ENCODE data around the gene SPSB4. TPM values are rescaled to one million over a fixed set of nuclear protein-coding genes. Genes with fewer than 3 reads are reported as not detected.
"Not testable (repeated sequence)": the region's sequence is repeated elsewhere in the genome, so short reads cannot be mapped to it uniquely, and the experiment has no call there.

The SPSB4 gene
- total and polyA plus RNA-seq, 2 donors (not counting 3 experiments of a cell fraction or from before 2014, with no cell fraction given): 0.06 to 0.22 TPM

DNA sequence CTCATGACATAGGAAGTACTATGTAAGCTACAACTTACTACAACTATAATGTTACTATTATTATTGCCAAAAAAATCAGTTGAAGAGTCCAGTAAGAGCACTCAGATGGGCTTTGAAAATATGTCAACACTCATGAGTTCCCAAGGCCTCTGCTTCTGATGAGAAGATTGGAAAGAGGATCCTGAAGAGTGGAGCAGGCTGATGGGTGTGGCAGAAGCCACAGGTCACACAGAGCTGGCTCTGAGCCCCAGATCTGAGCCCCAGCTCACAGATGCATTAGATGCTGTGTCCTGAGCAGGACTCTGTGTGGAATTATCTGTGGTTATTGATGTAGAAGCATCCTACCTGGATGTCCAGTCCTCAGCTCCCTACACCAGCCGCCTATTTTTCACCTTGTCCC, 65.6 kb downstream of the SPSB4 start:
- Histone ChIP-seq H4K20me1 (replicated peaks; ENCODE audit: control insufficient read depth, extremely low read depth, insufficient read depth, low read length) (no peaks in the 10 kb centered on the region), H3K79me2 (ENCODE audit: control insufficient read depth, insufficient read depth, low read length) (no peaks in the 10 kb centered on the region), H3K4me2 (ENCODE audit: insufficient read depth, low read length) (no peak overlapping the region), H3K27me3 (ENCODE audit: control insufficient read depth in 2 of 2, insufficient read depth in 2 of 2, low read length in 2 of 2) (no peaks in the 10 kb centered on the region), H3K9me3 (replicated peaks; ENCODE audit: control insufficient read depth, insufficient read depth, low read length) (no peaks in the 10 kb centered on the region), H3K4me3 (replicated peaks in 1 of 3; ENCODE audit: insufficient read depth in 1 of 3, low read depth in 1 of 3, low read length in 3 of 3) (no peak overlapping the region), H3K4me1 (ENCODE audit: control insufficient read depth, extremely low read depth, insufficient read depth, low read length) (no peaks in the 10 kb centered on the region), H3K36me3 (ENCODE audit: control insufficient read depth in 2 of 2, extremely low read depth in 1 of 2, insufficient read depth in 2 of 2, low read length in 2 of 2) (no peaks in the 10 kb centered on the region), H3K9me1 (replicated peaks; ENCODE audit: control insufficient read depth, extremely low read depth, insufficient read depth, low read length) (no peaks in the 10 kb centered on the region), H3K27ac (ENCODE audit: insufficient read depth, low read depth, low read length) (no peak overlapping the region), H3K9ac (replicated peaks; ENCODE audit: extremely low read depth, insufficient read depth, low read length) (no peak overlapping the region), H2AFZ (ENCODE audit: low read depth, low read length) (no peak overlapping the region)
- POLR2A ChIA-PET: no interaction called here
- DNase-seq (ENCODE audit: low read depth, low spot score) (no peak), FAIRE-seq (no peak)
- intact Hi-C loops (cut with micrococcal nuclease): no loop called here
- CTCF ChIA-PET: interaction anchor here (1.4 to 4.2 kb wide), 3 partner anchors 11 to 117 kb away, joined by 3 to 28 read pairs (median 10); no protein-coding TSS in a partner anchor
- dilution Hi-C loops (cut with MboI; ENCODE audit: extremely low pct_ligation_motif_present, low sequenced_read_pairs): no loop called here
- BruUV-seq (replicated peaks): no TSS peak
- TF ChIP-seq, protein P1, sequence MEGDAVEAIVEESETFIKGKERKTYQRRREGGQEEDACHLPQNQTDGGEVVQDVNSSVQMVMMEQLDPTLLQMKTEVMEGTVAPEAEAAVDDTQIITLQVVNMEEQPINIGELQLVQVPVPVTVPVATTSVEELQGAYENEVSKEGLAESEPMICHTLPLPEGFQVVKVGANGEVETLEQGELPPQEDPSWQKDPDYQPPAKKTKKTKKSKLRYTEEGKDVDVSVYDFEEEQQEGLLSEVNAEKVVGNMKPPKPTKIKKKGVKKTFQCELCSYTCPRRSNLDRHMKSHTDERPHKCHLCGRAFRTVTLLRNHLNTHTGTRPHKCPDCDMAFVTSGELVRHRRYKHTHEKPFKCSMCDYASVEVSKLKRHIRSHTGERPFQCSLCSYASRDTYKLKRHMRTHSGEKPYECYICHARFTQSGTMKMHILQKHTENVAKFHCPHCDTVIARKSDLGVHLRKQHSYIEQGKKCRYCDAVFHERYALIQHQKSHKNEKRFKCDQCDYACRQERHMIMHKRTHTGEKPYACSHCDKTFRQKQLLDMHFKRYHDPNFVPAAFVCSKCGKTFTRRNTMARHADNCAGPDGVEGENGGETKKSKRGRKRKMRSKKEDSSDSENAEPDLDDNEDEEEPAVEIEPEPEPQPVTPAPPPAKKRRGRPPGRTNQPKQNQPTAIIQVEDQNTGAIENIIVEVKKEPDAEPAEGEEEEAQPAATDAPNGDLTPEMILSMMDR (IDR thresholded peaks at IDR 0.05; ENCODE audit: extremely low read depth in 1 of 2, insufficient read depth in 1 of 2, low read depth in 1 of 2, low read length in 2 of 2): no peak
- TF ChIP-seq, protein P2, sequence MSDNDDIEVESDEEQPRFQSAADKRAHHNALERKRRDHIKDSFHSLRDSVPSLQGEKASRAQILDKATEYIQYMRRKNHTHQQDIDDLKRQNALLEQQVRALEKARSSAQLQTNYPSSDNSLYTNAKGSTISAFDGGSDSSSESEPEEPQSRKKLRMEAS (IDR thresholded peaks at IDR 0.05; ENCODE audit: insufficient read depth, insufficient read length): no peak
- TF ChIP-seq FOS (IDR thresholded peaks at IDR 0.05; ENCODE audit: borderline replicate concordance, insufficient read depth, low read length) (no peak), MYC (IDR thresholded peaks at IDR 0.05; ENCODE audit: low read depth, low read length) (no peak), POLR2A (IDR thresholded peaks at IDR 0.05; ENCODE audit: low read depth, low read length) (no peak), GATA2 (IDR thresholded peaks at IDR 0.05; ENCODE audit: insufficient read depth, insufficient read length, low read depth, low read length) (no peak), POLR2AphosphoS5 (IDR thresholded peaks at IDR 0.05; ENCODE audit: insufficient read depth, low read depth, low read length) (no peak), EZH2 (IDR thresholded peaks at IDR 0.05; ENCODE audit: borderline replicate concordance, low read depth, low read length, severe bottlenecking) (no peak), JUN (IDR thresholded peaks at IDR 0.05; ENCODE audit: borderline replicate concordance, insufficient read depth, insufficient read length, low read depth) (no peak)

DNA sequence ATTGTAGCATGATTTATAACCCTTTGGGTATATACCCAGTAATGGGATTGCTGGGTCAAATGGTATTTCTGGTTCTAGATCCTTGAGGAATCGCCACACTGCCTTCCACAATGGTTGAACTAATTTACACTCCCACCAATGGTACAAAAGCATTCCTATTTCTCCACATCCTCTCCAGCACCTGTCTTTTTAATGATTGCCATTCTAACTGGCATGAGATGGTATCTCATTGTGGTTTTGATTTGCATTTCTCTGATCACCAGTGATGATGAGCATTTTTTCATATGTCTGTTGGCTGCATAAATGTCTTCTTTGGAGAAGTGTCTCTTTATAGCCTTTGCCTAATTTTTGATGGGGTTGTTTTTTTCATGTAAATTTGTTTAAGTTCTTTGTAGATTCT, 66.8 kb downstream of the SPSB4 start:
- H2AFZ ChIP-seq (ENCODE audit: low read depth, low read length); H3K9ac ChIP-seq (replicated peaks; ENCODE audit: extremely low read depth, insufficient read depth, low read length); FAIRE-seq; H3K79me2 ChIP-seq (ENCODE audit: control insufficient read depth, insufficient read depth, low read length); BruUV-seq (replicated peaks); H3K36me3 ChIP-seq (ENCODE audit: control insufficient read depth in 2 of 2, extremely low read depth in 1 of 2, insufficient read depth in 2 of 2, low read length in 2 of 2); H3K4me2 ChIP-seq (ENCODE audit: insufficient read depth, low read length); H3K4me1 ChIP-seq (ENCODE audit: control insufficient read depth, extremely low read depth, insufficient read depth, low read length); POLR2A ChIA-PET; CTCF ChIA-PET; H3K9me1 ChIP-seq (replicated peaks; ENCODE audit: control insufficient read depth, extremely low read depth, insufficient read depth, low read length); H4K20me1 ChIP-seq (replicated peaks; ENCODE audit: control insufficient read depth, extremely low read depth, insufficient read depth, low read length); H3K27me3 ChIP-seq (ENCODE audit: control insufficient read depth in 2 of 2, insufficient read depth in 2 of 2, low read length in 2 of 2); H3K27ac ChIP-seq (ENCODE audit: insufficient read depth, low read depth, low read length); H3K4me3 ChIP-seq (replicated peaks in 1 of 3; ENCODE audit: insufficient read depth in 1 of 3, low read depth in 1 of 3, low read length in 3 of 3); intact Hi-C loops (cut with micrococcal nuclease); dilution Hi-C loops (cut with MboI; ENCODE audit: extremely low pct_ligation_motif_present, low sequenced_read_pairs); DNase-seq (ENCODE audit: low read depth, low spot score); H3K9me3 ChIP-seq (replicated peaks; ENCODE audit: control insufficient read depth, insufficient read depth, low read length): not testable (repeated sequence)
